ENCODE results near the gene CDC42BPB. TPM values are rescaled to one million over a fixed set of nuclear protein-coding genes. Genes with fewer than 3 reads are reported as not detected.

The CDC42BPB gene
- total RNA-seq, 3 donors from 2014 or later (not counting 1 experiment from before 2014, with no cell fraction given): 0.86 to 2.3 (median 2.0) TPM

GRCh38 chr14:103014466-103015228 lies 42.7 kb downstream of the CDC42BPB start:
- Mint-ChIP-seq H3K36me3 (no peaks in the 10 kb centered on the region), H3K4me3 (no peak overlapping the region), H3K9me3 (no peaks in the 10 kb centered on the region), H3K27ac (no peak overlapping the region), H3K4me1 (peaks cover 0 to 7% of the 10 kb centered on the region in 2 donors), H3K27me3 (ENCODE audit: low read depth in 2 of 2) (peaks cover 10% of the 10 kb centered on the region in 2 donors)
- Histone ChIP-seq H3K27me3 (ENCODE audit: control insufficient read depth, insufficient read depth, low read length) (no peaks in the 10 kb centered on the region), H3K4me1 (ENCODE audit: control insufficient read depth, insufficient read depth, low read length) (no peaks in the 10 kb centered on the region), H3K4me3 (ENCODE audit: low read length) (no peak overlapping the region), H3K27ac (ENCODE audit: low read length) (no peak overlapping the region), H3K36me3 (ENCODE audit: control insufficient read depth, insufficient read depth, low read length) (no peaks in the 10 kb centered on the region), H3K9me3 (ENCODE audit: control insufficient read depth, insufficient read depth, low read length) (no peaks in the 10 kb centered on the region)
- intact Hi-C loops (cut with micrococcal nuclease): no loop called here
- DNase-seq (no peak), ATAC-seq (no peak)
- no peak for TF ChIP-seq CTCF (IDR thresholded peaks at IDR 0.05)
- WGBS (ENCODE audit: insufficient coverage): 32% methylated on average over 10 of the region's 11 CpGs

DNA sequence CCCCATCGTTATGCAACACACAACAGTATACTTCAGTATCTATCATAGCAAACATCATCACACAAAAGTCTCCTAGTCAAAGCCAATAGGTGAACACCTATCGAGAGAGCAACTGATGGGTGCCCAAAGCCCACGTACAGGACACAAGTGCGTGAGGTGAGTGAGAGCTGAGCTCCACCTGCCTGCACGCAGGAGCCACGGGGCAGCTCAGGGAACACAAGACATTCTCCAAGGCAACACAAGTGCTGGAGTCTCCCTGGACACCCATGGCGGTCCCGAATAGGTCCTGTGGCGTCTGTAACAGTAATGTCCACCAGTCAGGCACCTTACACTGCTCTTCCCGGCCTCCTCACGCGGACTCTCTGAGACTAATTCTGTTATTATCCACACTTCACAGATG lies 44.3 kb downstream of the CDC42BPB start:
- Histone ChIP-seq H3K9me3 (ENCODE audit: control insufficient read depth, insufficient read depth, low read length) (no peaks in the 10 kb centered on the region), H3K4me1 (ENCODE audit: control insufficient read depth, insufficient read depth, low read length) (no peaks in the 10 kb centered on the region)
- WGBS (ENCODE audit: insufficient coverage): 91% methylated on average over 12 of the region's 12 CpGs

GRCh38 chr14:103009559-103009958 lies 47.8 kb downstream of the CDC42BPB start:
- Histone ChIP-seq H3K9me3 (ENCODE audit: control insufficient read depth, insufficient read depth, low read length) (no peaks in the 10 kb centered on the region), H3K27me3 (ENCODE audit: control insufficient read depth, insufficient read depth, low read length) (no peaks in the 10 kb centered on the region), H3K27ac (ENCODE audit: low read length) (no peak overlapping the region), H3K36me3 (ENCODE audit: control insufficient read depth, insufficient read depth, low read length) (no peaks in the 10 kb centered on the region), H3K4me1 (ENCODE audit: control insufficient read depth, insufficient read depth, low read length) (no peaks in the 10 kb centered on the region), H3K4me3 (ENCODE audit: low read length) (no peak overlapping the region)
- H3K4me3 Mint-ChIP-seq: no peak overlapping the region
- peaks cover 0 to 7% of the 10 kb centered on the region in 2 donors for H3K27me3 Mint-ChIP-seq (ENCODE audit: low read depth in 2 of 2)
- TF ChIP-seq CTCF (IDR thresholded peaks at IDR 0.05): no peak
- H3K4me1 Mint-ChIP-seq: peaks cover 0 to 2% of the 10 kb centered on the region in 2 donors
- no peaks in the 10 kb centered on the region for H3K36me3 Mint-ChIP-seq
- ATAC-seq: no peak
- 85% methylated on average over 2 of the region's 2 CpGs for WGBS (ENCODE audit: insufficient coverage)
- H3K9me3 Mint-ChIP-seq: no peaks in the 10 kb centered on the region
- no peak overlapping the region for H3K27ac Mint-ChIP-seq
- DNase-seq: no peak
- intact Hi-C loops (cut with micrococcal nuclease): no loop called here

More for the DNA sequence above, 44.3 kb downstream of the CDC42BPB start:
- H3K9me3 Mint-ChIP-seq: no peaks in the 10 kb centered on the region
- no peaks in the 10 kb centered on the region for H3K36me3 Mint-ChIP-seq
- no peak overlapping the region for H3K27ac Mint-ChIP-seq
- Histone ChIP-seq H3K4me3 (ENCODE audit: low read length) (no peak overlapping the region), H3K27me3 (ENCODE audit: control insufficient read depth, insufficient read depth, low read length) (no peaks in the 10 kb centered on the region), H3K36me3 (ENCODE audit: control insufficient read depth, insufficient read depth, low read length) (no peaks in the 10 kb centered on the region), H3K27ac (ENCODE audit: low read length) (no peak overlapping the region)
- intact Hi-C loops (cut with micrococcal nuclease): no loop called here
- DNase-seq (no peak), ATAC-seq (no peak)
- peaks cover 0 to 7% of the 10 kb centered on the region in 2 donors for H3K4me1 Mint-ChIP-seq
- no peak for TF ChIP-seq CTCF (IDR thresholded peaks at IDR 0.05)
- peaks cover 6 to 8% of the 10 kb centered on the region in 2 donors for H3K27me3 Mint-ChIP-seq (ENCODE audit: low read depth in 2 of 2)
- H3K4me3 Mint-ChIP-seq: no peak overlapping the region
